Measurements from ENCODE around the gene RAD54L2. TPM values are rescaled to one million over a fixed set of nuclear protein-coding genes. Genes with fewer than 3 reads are reported as not detected.

RAD54L2 gene
- total and polyA plus RNA-seq, 2 of the 8 experiments (the other 6 are each of a cell fraction or from before 2014, with no cell fraction given): 8.2 to 35.2 TPM

GRCh38 chr3:51568996-51569395 is 30.5 kb downstream of the RAD54L2 start:
- Histone ChIP-seq H3K9me3 (ENCODE audit: insufficient read depth in 2 of 2, low read depth in 1 of 2, low read length in 1 of 2) (no peaks in the 10 kb centered on the region), H3K14ac (ENCODE audit: insufficient read length) (no peak overlapping the region), H3K79me2 (ENCODE audit: control insufficient read depth in 1 of 2, insufficient read depth in 2 of 2, low read length in 2 of 2) (peaks cover 3 to 24% of the 10 kb centered on the region in 2 experiments; a peak in 1 of 4 replicates), H3K4ac (replicated peaks; ENCODE audit: insufficient read length, low read depth, low read length) (no peak overlapping the region), H3K4me1 (replicated peaks in 1 of 4; ENCODE audit: control insufficient read depth in 3 of 4, insufficient read depth in 4 of 4, low read length in 3 of 4) (no peaks in the 10 kb centered on the region), H3K9ac (replicated peaks in 1 of 4; ENCODE audit: extremely low read depth in 1 of 4, low read depth in 3 of 4, low read length in 3 of 4) (no peak overlapping the region), H3K56ac (replicated peaks; ENCODE audit: insufficient read length, low read depth, low read length) (no peak overlapping the region), H3K79me1 (ENCODE audit: low read depth, low read length) (peaks cover 2% of the 10 kb centered on the region), H2BK15ac (ENCODE audit: low read length) (no peak overlapping the region), H3K18ac (ENCODE audit: extremely low read depth, low read length) (no peak overlapping the region), H2BK5ac (ENCODE audit: low read depth, low read length) (no peak overlapping the region), H4K91ac (replicated peaks; ENCODE audit: insufficient read length, low read length) (no peak overlapping the region), H4K5ac (ENCODE audit: insufficient read length, low read depth, low read length) (no peak overlapping the region), H3K4me2 (ENCODE audit: insufficient read depth in 1 of 2, low read depth in 2 of 2, low read length in 2 of 2) (no peak overlapping the region), H2BK20ac (ENCODE audit: low read length) (no peak overlapping the region), H2AFZ (ENCODE audit: low read length) (no peak overlapping the region), H4K20me1 (replicated peaks in 1 of 2; ENCODE audit: control insufficient read depth in 1 of 2, insufficient read depth in 2 of 2, low read length in 2 of 2) (peaks cover 0 to 5% of the 10 kb centered on the region in 2 experiments), H2BK120ac (replicated peaks; ENCODE audit: low read depth, low read length) (no peak overlapping the region), H3K27me3 (replicated peaks in 1 of 4; ENCODE audit: control insufficient read depth in 3 of 4, extremely low read depth in 1 of 4, insufficient read depth in 3 of 4, low read length in 3 of 4) (no peaks in the 10 kb centered on the region), H3K36me3 (ENCODE audit: control insufficient read depth in 2 of 4, insufficient read depth in 4 of 4, low read length in 3 of 4) (no peaks in the 10 kb centered on the region), H2BK12ac (ENCODE audit: low read depth, low read length) (no peak overlapping the region), H3K23me2 (ENCODE audit: low read depth, low read length) (no peaks in the 10 kb centered on the region), H3K27ac (ENCODE audit: low read depth, low read length) (no peak overlapping the region), H3K23ac (ENCODE audit: insufficient read length) (no peak overlapping the region), H4K8ac (ENCODE audit: extremely low read depth, insufficient read depth, low read length) (no peak overlapping the region), H3K4me3 (ENCODE audit: extremely low read depth in 1 of 4, insufficient read depth in 2 of 4, low read depth in 3 of 4, low read length in 4 of 4) (no peak overlapping the region), H2AK5ac (ENCODE audit: low read depth, low read length) (no peak overlapping the region)
- POLR2A ChIA-PET (ENCODE audit: partially characterized antibody): no interaction called here
- FAIRE-seq: no peak
- DNase-seq (ENCODE audit: low read depth in 1 of 2, low spot score in 2 of 2): no peak
- CTCF ChIA-PET (ENCODE audit: partially characterized antibody): interaction anchor here (0.7 to 2.7 kb wide), 3 partner anchors 15 to 67 kb away, joined by 3 to 11 read pairs (median 4); no protein-coding TSS in a partner anchor
- no peak for TF ChIP-seq BACH1 (IDR thresholded peaks at IDR 0.05; ENCODE audit: low read length)
- no peak for TF ChIP-seq SIN3A (conservative IDR thresholded peaks at IDR 0.05 in 1 of 2, IDR thresholded peaks at IDR 0.05 in 1 of 2; ENCODE audit: low read depth in 1 of 2, low read length in 2 of 2)
- TF ChIP-seq EP300 (IDR thresholded peaks at IDR 0.05; ENCODE audit: borderline replicate concordance in 1 of 2, low read depth in 2 of 2, low read length in 2 of 2): no peak
- no peak for TF ChIP-seq RXRA (IDR thresholded peaks at IDR 0.05; ENCODE audit: insufficient read depth, low read depth, low read length)
- no peak for TF ChIP-seq E2F6 (IDR thresholded peaks at IDR 0.05)
- no peak for TF ChIP-seq HDAC6 (IDR thresholded peaks at IDR 0.05; ENCODE audit: low read depth, low read length)
- no peak for TF ChIP-seq ASH2L (IDR thresholded peaks at IDR 0.05; ENCODE audit: low read length)
- TF ChIP-seq SAP30 (IDR thresholded peaks at IDR 0.05; ENCODE audit: insufficient read depth, insufficient replicate concordance, low read length): no peak
- no peak for TF ChIP-seq SIX5 (IDR thresholded peaks at IDR 0.05; ENCODE audit: low read depth, low read length)
- no peak for TF ChIP-seq CEBPB (IDR thresholded peaks at IDR 0.05; ENCODE audit: low read depth, low read length)
- no peak for TF ChIP-seq EZH2 (IDR thresholded peaks at IDR 0.05; ENCODE audit: low read depth, low read length, severe bottlenecking)
- TF ChIP-seq GABPA (IDR thresholded peaks at IDR 0.05; ENCODE audit: borderline replicate concordance, insufficient read depth, low read length): no peak
- no peak for TF ChIP-seq POU5F1 (IDR thresholded peaks at IDR 0.05; ENCODE audit: low read depth, low read length)
- no peak for TF ChIP-seq NRF1 (IDR thresholded peaks at IDR 0.05; ENCODE audit: low read depth, low read length)
